Endothelial cell of umbilical vein (primary cell): ENCODE results near the gene SPPL3. TPM values are rescaled to one million over a fixed set of nuclear protein-coding genes. Genes with fewer than 3 reads are reported as not detected.

Experiments
- BruUV-seq: library from RNA; stranded (reverse); fragments of 400-500 nt; replicated peaks from 2 replicates; lab custom pipeline; 2021; lab: Mats Ljungman, UMichigan
- CTCF ChIA-PET: fragments of 300-600, 350-600 bp; sonication (Branson Sonifier 250); formaldehyde crosslinking; loops from one replicate; lab custom pipeline; 2021; ENCODE audit warnings: antibody characterized with exemption, inconsistent platforms; lab: Charles Lee
- POLR2A ChIA-PET: fragments of 300-600, 350-600 bp; sonication (Branson Sonifier 250); formaldehyde crosslinking; loops from one replicate; lab custom pipeline; 2021; ENCODE audit warnings: antibody characterized with exemption, inconsistent platforms; lab: Charles Lee
- DNase-seq: peaks from one replicate; pipeline ENCODE4 v3.0.0-alpha.2; 2011; ENCODE audit warnings: low read depth, low spot score
- FAIRE-seq: peaks from 2 replicates; lab custom pipeline; 2011; peaks lifted over from hg19 to GRCh38; lab: Jason Lieb, UNC
- H2AFZ ChIP-seq: 2 replicates; pipeline ENCODE4 v1.6.0; 2012; ENCODE audit warnings: low read depth, low read length, control low read depth, inconsistent platforms
- H3K27ac ChIP-seq: 2 replicates; pipeline ENCODE4 v1.5.1; 2011; ENCODE audit warnings: low read depth, mild to moderate bottlenecking, control low read depth, low read length, moderate library complexity; ENCODE audit not compliant: insufficient read depth
- H3K27me3 ChIP-seq, 2 experiments: 2 replicates each; pipeline versions ENCODE4 v1.6.0 to v1.6.1; 2011; ENCODE audit warnings: low read length in 2 of 2, mixed read lengths in 1 of 2; ENCODE audit not compliant: control insufficient read depth in 2 of 2, insufficient read depth in 2 of 2
- H3K36me3 ChIP-seq, 2 experiments: 2 replicates in 1 of 2; 3 replicates in 1 of 2; pipeline ENCODE4 v1.5.1; 2011; ENCODE audit warnings: low read length in 2 of 2, mild to moderate bottlenecking in 1 of 2, moderate library complexity in 1 of 2; ENCODE audit not compliant: control insufficient read depth in 2 of 2, insufficient read depth in 2 of 2; ENCODE audit errors: extremely low read depth in 1 of 2
- H3K4me1 ChIP-seq: 3 replicates; pipeline ENCODE4 v1.5.1; 2011; ENCODE audit warnings: mild to moderate bottlenecking, low read length; ENCODE audit not compliant: control insufficient read depth, insufficient read depth; ENCODE audit errors: extremely low read depth
- H3K4me2 ChIP-seq: 2 replicates; pipeline ENCODE4 v1.6.1; 2011; ENCODE audit warnings: low read length, control low read depth, mixed read lengths; ENCODE audit not compliant: insufficient read depth
- H3K4me3 ChIP-seq, 3 experiments: fragments of 200-600 bp in 1 of 3; sonication (generic), shearing (Covaris generic) in 1 of 3; replicated peaks in 1 of 3; 2 replicates each; pipeline ENCODE4 v1.5.1; 2011 to 2016; ENCODE audit warnings: control low read depth in 3 of 3, low read length in 3 of 3, mild to moderate bottlenecking in 2 of 3, inconsistent platforms in 1 of 3, low read depth in 1 of 3, moderate library complexity in 1 of 3; ENCODE audit not compliant: insufficient read depth in 1 of 3
- H3K79me2 ChIP-seq: 2 replicates; pipeline ENCODE4 v1.6.0; 2012; ENCODE audit warnings: low read length, inconsistent platforms; ENCODE audit not compliant: control insufficient read depth, insufficient read depth
- H3K9ac ChIP-seq: replicated peaks from 2 replicates; pipeline ENCODE3; 2011; ENCODE audit warnings: low read length, control low read depth; ENCODE audit not compliant: insufficient read depth; ENCODE audit errors: extremely low read depth
- H3K9me1 ChIP-seq: replicated peaks from 3 replicates; pipeline ENCODE4 v1.6.0; 2011; ENCODE audit warnings: mild to moderate bottlenecking, low read length; ENCODE audit not compliant: control insufficient read depth, insufficient read depth; ENCODE audit errors: extremely low read depth
- H3K9me3 ChIP-seq: replicated peaks from 2 replicates; pipeline ENCODE4 v1.5.1; 2012; ENCODE audit warnings: low read length, inconsistent platforms; ENCODE audit not compliant: control insufficient read depth, insufficient read depth
- H4K20me1 ChIP-seq: replicated peaks from 2 replicates; pipeline ENCODE3; 2011; ENCODE audit warnings: mild to moderate bottlenecking, low read length; ENCODE audit not compliant: control insufficient read depth, insufficient read depth; ENCODE audit errors: extremely low read depth
- CTCF ChIP-seq, 2 donors: IDR thresholded peaks; 1 replicate in 1 of 2; 2 replicates in 1 of 2; pipeline ENCODE4 v1.5.1; 2011; ENCODE audit warnings: low read length in 2 of 2, mild to moderate bottlenecking in 2 of 2, moderate library complexity in 2 of 2, control low read depth in 1 of 2, inconsistent platforms in 1 of 2, low read depth in 1 of 2; ENCODE audit not compliant: insufficient read depth in 1 of 2; ENCODE audit errors: extremely low read depth in 1 of 2
- EZH2 ChIP-seq: IDR thresholded peaks from 2 replicates; pipeline ENCODE4 v1.6.1; 2012; ENCODE audit warnings: borderline replicate concordance, low read depth, mild to moderate bottlenecking, moderate library complexity, low read length, inconsistent platforms; ENCODE audit not compliant: severe bottlenecking
- FOS ChIP-seq: IDR thresholded peaks from 2 replicates; pipeline ENCODE4 v1.6.1; 2011; ENCODE audit warnings: mild to moderate bottlenecking, low read length, moderate library complexity, borderline replicate concordance; ENCODE audit not compliant: insufficient read depth
- GATA2 ChIP-seq: IDR thresholded peaks from 2 replicates; pipeline ENCODE4 v1.7.0; 2011; ENCODE audit warnings: low read depth, mild to moderate bottlenecking, moderate library complexity, mixed read lengths, low read length; ENCODE audit not compliant: insufficient read length, insufficient read depth
- JUN ChIP-seq: IDR thresholded peaks from 2 replicates; pipeline ENCODE4 v1.6.1; 2011; ENCODE audit warnings: borderline replicate concordance, low read depth; ENCODE audit not compliant: insufficient read length, insufficient read depth
- MAX ChIP-seq: IDR thresholded peaks from 2 replicates; pipeline ENCODE4 v1.6.1; 2011; ENCODE audit not compliant: insufficient read depth, insufficient read length
- MYC ChIP-seq: IDR thresholded peaks from one replicate; pipeline ENCODE4 v1.6.1; 2011; ENCODE audit warnings: mild to moderate bottlenecking, low read depth, low read length
- POLR2A ChIP-seq: IDR thresholded peaks from 2 replicates; pipeline ENCODE4 v1.6.1; 2012; ENCODE audit warnings: low read depth, mild to moderate bottlenecking, control low read depth, low read length
- POLR2AphosphoS5 ChIP-seq: IDR thresholded peaks from 2 replicates; pipeline ENCODE4 v1.6.1; 2012; ENCODE audit warnings: low read depth, mild to moderate bottlenecking, control low read depth, low read length, moderate library complexity; ENCODE audit not compliant: insufficient read depth
- dilution Hi-C: fragments of 300-500 bp; cut with MboI; formaldehyde crosslinking; loops from one replicate; pipeline ENCODE4 v1.15.0; 2019; ENCODE audit warnings: low sequenced_read_pairs; ENCODE audit not compliant: extremely low pct_ligation_motif_present
- intact Hi-C: fragments of 100-400 bp; cut with micrococcal nuclease; formaldehyde crosslinking; loops from one replicate; pipeline ENCODE4 v1.10.0; 2022
- polyA plus RNA-seq, 4 experiments: library from polyadenylated mRNA; depleted of rRNA in 3 of 4; stranded (reverse) in 3 of 4; unstranded in 1 of 4; fragments of >200 nt; gene quantifications; 2 replicates each; pipeline versions ENCODE4 v1.2.1 to v1.2.3, GENCODE V29; 2011 to 2012; ENCODE audit warnings: missing spikeins in 1 of 4
- total RNA-seq: library from RNA; stranded (reverse); gene quantifications from 2 replicates; pipeline ENCODE4 v1.2.3, GENCODE V29; 2021

The SPPL3 gene
- total and polyA plus RNA-seq, 2 donors (not counting 3 experiments of a cell fraction or from before 2014, with no cell fraction given): 30.6 to 53.0 TPM

- no peaks in the 10 kb centered on the region for H3K79me2 ChIP-seq
- dilution Hi-C loops (no loop called here), intact Hi-C loops (no loop called here)
- no peaks in the 10 kb centered on the region for H3K9me3 ChIP-seq
- H3K4me3 ChIP-seq: no peak overlapping the region
- H2AFZ ChIP-seq: no peak overlapping the region
- H3K9ac ChIP-seq: no peak overlapping the region
- FAIRE-seq: no peak
- no peaks in the 10 kb centered on the region for H3K9me1 ChIP-seq
- H3K36me3 ChIP-seq: no peaks in the 10 kb centered on the region
- H3K4me1 ChIP-seq: peaks cover 7% of the 10 kb centered on the region
- no TSS peak for BruUV-seq
- ChIA-PET CTCF (no interaction called here), POLR2A (no interaction called here)
- no peaks in the 10 kb centered on the region for H4K20me1 ChIP-seq
- TF ChIP-seq POLR2AphosphoS5 (no peak), MYC (no peak), GATA2 (no peak), POLR2A (no peak), CTCF (IDR thresholded peaks at IDR 0.05; ENCODE audit: extremely low read depth in 1 of 2, insufficient read depth in 1 of 2, low read depth in 1 of 2, low read length in 2 of 2) (no peak), MAX (no peak), FOS (no peak), JUN (no peak), EZH2 (no peak)
- no peaks in the 10 kb centered on the region for H3K27me3 ChIP-seq
- DNase-seq: no peak
- H3K27ac ChIP-seq: no peak overlapping the region
- no peak overlapping the region for H3K4me2 ChIP-seq
Observed at GRCh38 chr12:120810021-120810420, 94.1 kb downstream of the SPPL3 start.
